Measurements from ENCODE around the gene PTP4A2. TPM values are rescaled to one million over a fixed set of nuclear protein-coding genes. Genes with fewer than 3 reads are reported as not detected.

Gene PTP4A2
- total and polyA plus RNA-seq, 10 of the 15 experiments (the other 5 are each of a cell fraction or from before 2014, with no cell fraction given) = 180 to 909 (median 375) TPM

- TF ChIP-seq, protein P1, sequence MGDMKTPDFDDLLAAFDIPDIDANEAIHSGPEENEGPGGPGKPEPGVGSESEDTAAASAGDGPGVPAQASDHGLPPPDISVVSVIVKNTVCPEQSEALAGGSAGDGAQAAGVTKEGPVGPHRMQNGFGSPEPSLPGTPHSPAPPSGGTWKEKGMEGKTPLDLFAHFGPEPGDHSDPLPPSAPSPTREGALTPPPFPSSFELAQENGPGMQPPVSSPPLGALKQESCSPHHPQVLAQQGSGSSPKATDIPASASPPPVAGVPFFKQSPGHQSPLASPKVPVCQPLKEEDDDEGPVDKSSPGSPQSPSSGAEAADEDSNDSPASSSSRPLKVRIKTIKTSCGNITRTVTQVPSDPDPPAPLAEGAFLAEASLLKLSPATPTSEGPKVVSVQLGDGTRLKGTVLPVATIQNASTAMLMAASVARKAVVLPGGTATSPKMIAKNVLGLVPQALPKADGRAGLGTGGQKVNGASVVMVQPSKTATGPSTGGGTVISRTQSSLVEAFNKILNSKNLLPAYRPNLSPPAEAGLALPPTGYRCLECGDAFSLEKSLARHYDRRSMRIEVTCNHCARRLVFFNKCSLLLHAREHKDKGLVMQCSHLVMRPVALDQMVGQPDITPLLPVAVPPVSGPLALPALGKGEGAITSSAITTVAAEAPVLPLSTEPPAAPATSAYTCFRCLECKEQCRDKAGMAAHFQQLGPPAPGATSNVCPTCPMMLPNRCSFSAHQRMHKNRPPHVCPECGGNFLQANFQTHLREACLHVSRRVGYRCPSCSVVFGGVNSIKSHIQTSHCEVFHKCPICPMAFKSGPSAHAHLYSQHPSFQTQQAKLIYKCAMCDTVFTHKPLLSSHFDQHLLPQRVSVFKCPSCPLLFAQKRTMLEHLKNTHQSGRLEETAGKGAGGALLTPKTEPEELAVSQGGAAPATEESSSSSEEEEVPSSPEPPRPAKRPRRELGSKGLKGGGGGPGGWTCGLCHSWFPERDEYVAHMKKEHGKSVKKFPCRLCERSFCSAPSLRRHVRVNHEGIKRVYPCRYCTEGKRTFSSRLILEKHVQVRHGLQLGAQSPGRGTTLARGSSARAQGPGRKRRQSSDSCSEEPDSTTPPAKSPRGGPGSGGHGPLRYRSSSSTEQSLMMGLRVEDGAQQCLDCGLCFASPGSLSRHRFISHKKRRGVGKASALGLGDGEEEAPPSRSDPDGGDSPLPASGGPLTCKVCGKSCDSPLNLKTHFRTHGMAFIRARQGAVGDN (IDR thresholded peaks at IDR 0.05) = peak; percentile 95
- TF ChIP-seq SMC3 (IDR thresholded peaks at IDR 0.05; ENCODE audit: borderline replicate concordance, low read length) (peak; percentile 49; the same call in 1 of the 2 replicates), REST (IDR thresholded peaks at IDR 0.05; ENCODE audit: low read depth, low read length) (no peak; the same call in 1 of the 2 replicates), ZBTB33 (IDR thresholded peaks at IDR 0.05) (no peak), RAD21 (IDR thresholded peaks at IDR 0.05; ENCODE audit: insufficient read depth, low read depth, low read length) (peak; percentile 48; the same call in 1 of the 2 replicates), ZNF207 (IDR thresholded peaks at IDR 0.05; ENCODE audit: borderline replicate concordance) (0 out of 2 replicates have a peak, but pooled peaks have one; percentile 38), NBN (IDR thresholded peaks at IDR 0.05) (peak; percentile 82), SUZ12 (IDR thresholded peaks at IDR 0.05; ENCODE audit: unreplicated experiment) (no peak), IKZF2 (IDR thresholded peaks at IDR 0.05) (peak; percentile 98), RFX5 (IDR thresholded peaks at IDR 0.05; ENCODE audit: low read depth, low read length) (no peak), TCF12 (IDR thresholded peaks at IDR 0.05; ENCODE audit: low read depth, low read length) (peak; percentile 84), ZZZ3 (IDR thresholded peaks at IDR 0.05; ENCODE audit: control insufficient read depth, insufficient read length, low read depth) (no peak), CBX3 (IDR thresholded peaks at IDR 0.05; ENCODE audit: borderline replicate concordance, low read depth) (no peak), BHLHE40 (IDR thresholded peaks at IDR 0.05; ENCODE audit: borderline replicate concordance in 1 of 2, low read depth in 2 of 2, low read length in 1 of 2) (peak; percentile 52 to 58; a peak in 2 of 4 replicates), GABPA (IDR thresholded peaks at IDR 0.05; ENCODE audit: low read depth) (no peak), NR2C1 (IDR thresholded peaks at IDR 0.05) (no peak), PKNOX1 (IDR thresholded peaks at IDR 0.05) (peak; percentile 84), TAF1 (IDR thresholded peaks at IDR 0.05; ENCODE audit: borderline replicate concordance, low read depth, low read length) (peak; percentile 61), KAT2A (conservative IDR thresholded peaks at IDR 0.05; ENCODE audit: control insufficient read depth, low read depth, low read length) (no peak)
Measured at GRCh38 chr1:31955917-31956736, 18.0 kb upstream of the PTP4A2 start (continued).

Data from GM12878 (cell line).